K562 (cell line): ENCODE results near the gene VSIG4. TPM values are rescaled to one million over a fixed set of nuclear protein-coding genes. Genes with fewer than 3 reads are reported as not detected.

Experiments used
- BMI1 ChIP-seq: fragments of 150-350 bp; IDR thresholded peaks from 2 replicates; pipeline ENCODE4 v1.6.1; 2014; ENCODE audit warnings: low read length
- FOSL1 ChIP-seq: fragments of 200-800 bp; sonication (Bioruptor generic); conservative IDR thresholded peaks from 2 replicates; pipeline ENCODE4 v1.6.1; 2016; ENCODE audit warnings: missing genetic modification characterization, missing compliant biosample characterization
- GTF3C2 ChIP-seq: IDR thresholded peaks from 3 replicates; pipeline ENCODE4 v1.6.1; 2011; ENCODE audit warnings: borderline replicate concordance, mild to moderate bottlenecking, moderate library complexity; ENCODE audit not compliant: insufficient read length; ENCODE audit errors: extremely low read depth
- HSF4 ChIP-seq: fragments of 250-450 bp; sonication (Bioruptor Pico); IDR thresholded peaks from 2 replicates; pipeline ENCODE4 v2.1.2; 2022; ENCODE audit warnings: mild to moderate bottlenecking, moderate library complexity, borderline replicate concordance
- MCM2 ChIP-seq: fragments of 450-650 bp; IDR thresholded peaks from 2 replicates; pipeline ENCODE4 v1.6.1; 2017; ENCODE audit warnings: low read depth, mild to moderate bottlenecking
- MTA3 ChIP-seq: fragments of 450-650 bp; formaldehyde crosslinking; IDR thresholded peaks from 2 replicates; pipeline ENCODE4 v1.6.1; 2017; ENCODE audit warnings: mild to moderate bottlenecking, borderline replicate concordance
- NCOA1 ChIP-seq: fragments of 450-650 bp; IDR thresholded peaks from 2 replicates; pipeline ENCODE4 v1.6.1; 2016; ENCODE audit warnings: low read depth
- NCOA2 ChIP-seq, 2 experiments: fragments of 450-650 bp; IDR thresholded peaks; 2 replicates each; pipeline ENCODE4 v1.6.1; 2018; ENCODE audit warnings: mild to moderate bottlenecking in 2 of 2, moderate library complexity in 1 of 2; ENCODE audit not compliant: partially characterized antibody in 2 of 2
- NFATC3 ChIP-seq: fragments of 450-650 bp; IDR thresholded peaks from 2 replicates; pipeline ENCODE4 v1.6.1; 2017; ENCODE audit warnings: mild to moderate bottlenecking
- NRF1 ChIP-seq, 2 experiments: fragments of 450-650 bp; IDR thresholded peaks in 1 of 2; conservative IDR thresholded peaks in 1 of 2; 2 replicates each; pipeline ENCODE4 v1.6.1; 2014; ENCODE audit warnings: mild to moderate bottlenecking in 2 of 2
- RAD21 ChIP-seq, 2 experiments: fragments of 250-450 bp in 1 of 2; fragments of 450-650 bp in 1 of 2; sonication (Bioruptor Pico) in 1 of 2; formaldehyde crosslinking in 1 of 2; IDR thresholded peaks in 1 of 2; conservative IDR thresholded peaks in 1 of 2; 2 replicates each; pipeline versions ENCODE4 v1.4.0 to v1.8.0; 2020 to 2022; ENCODE audit warnings: mild to moderate bottlenecking in 2 of 2, moderate library complexity in 1 of 2
- SAFB2 ChIP-seq: fragments of 200-400 bp; formaldehyde crosslinking; IDR thresholded peaks from 2 replicates; pipeline ENCODE4 v1.6.1; 2018; ENCODE audit warnings: borderline replicate concordance, low read length, low read depth, moderate library complexity; ENCODE audit not compliant: severe bottlenecking
- XRCC5 ChIP-seq: fragments of 200-400 bp; formaldehyde crosslinking; IDR thresholded peaks from 2 replicates; pipeline ENCODE4 v1.6.1; 2017; ENCODE audit warnings: low read depth, mild to moderate bottlenecking, low read length
- polyA plus RNA-seq, 8 experiments: library from polyadenylated mRNA; depleted of rRNA in 4 of 8; stranded (reverse) in 5 of 8; unstranded in 3 of 8; fragments of >200 nt; fragmentation: Nextera tagmentation in 2 of 8; fragmentation: Illumina TruSeq in 1 of 8; extraction: Ambion mirVana in 2 of 8; extraction: Trizol in 1 of 8; gene quantifications; 2 replicates each; pipeline versions ENCODE4 v1.2.1 to v1.2.3, GENCODE V29; 2011 to 2014; ENCODE audit warnings: inconsistent platforms in 1 of 8, missing spikeins in 1 of 8
- total RNA-seq, 7 experiments: library from RNA; depleted of rRNA in 6 of 7; stranded (reverse); fragments of >200 nt in 6 of 7; fragmentation: Illumina TruSeq in 2 of 7; extraction: Trizol in 2 of 7; gene quantifications; 2 replicates each; pipeline versions ENCODE4 v1.2.1 to v1.2.3, GENCODE V29; 2011 to 2021; ENCODE audit warnings: low replicate concordance in 1 of 7
- TF ChIP-seq, protein P1 (sequence below): fragments of 450-650 bp; IDR thresholded peaks from 2 replicates; pipeline ENCODE4 v1.6.1; 2018; ENCODE audit warnings: mild to moderate bottlenecking, low read depth; ENCODE audit not compliant: partially characterized antibody
- TF ChIP-seq, protein P2 (sequence below): fragments of 250-450 bp; sonication (Bioruptor Pico); IDR thresholded peaks from 2 replicates; pipeline ENCODE4 v1.5.0; 2021
- TF ChIP-seq, protein P3 (sequence below): fragments of 450-650 bp; IDR thresholded peaks from 2 replicates; pipeline ENCODE4 v1.6.1; 2018; ENCODE audit not compliant: partially characterized antibody

Gene VSIG4
- total and polyA plus RNA-seq, 9 of the 15 experiments (the other 6 are each of a cell fraction or from before 2014, with no cell fraction given): 0.22 to 1.6 (median 0.46) TPM; not detected in 1

DNA sequence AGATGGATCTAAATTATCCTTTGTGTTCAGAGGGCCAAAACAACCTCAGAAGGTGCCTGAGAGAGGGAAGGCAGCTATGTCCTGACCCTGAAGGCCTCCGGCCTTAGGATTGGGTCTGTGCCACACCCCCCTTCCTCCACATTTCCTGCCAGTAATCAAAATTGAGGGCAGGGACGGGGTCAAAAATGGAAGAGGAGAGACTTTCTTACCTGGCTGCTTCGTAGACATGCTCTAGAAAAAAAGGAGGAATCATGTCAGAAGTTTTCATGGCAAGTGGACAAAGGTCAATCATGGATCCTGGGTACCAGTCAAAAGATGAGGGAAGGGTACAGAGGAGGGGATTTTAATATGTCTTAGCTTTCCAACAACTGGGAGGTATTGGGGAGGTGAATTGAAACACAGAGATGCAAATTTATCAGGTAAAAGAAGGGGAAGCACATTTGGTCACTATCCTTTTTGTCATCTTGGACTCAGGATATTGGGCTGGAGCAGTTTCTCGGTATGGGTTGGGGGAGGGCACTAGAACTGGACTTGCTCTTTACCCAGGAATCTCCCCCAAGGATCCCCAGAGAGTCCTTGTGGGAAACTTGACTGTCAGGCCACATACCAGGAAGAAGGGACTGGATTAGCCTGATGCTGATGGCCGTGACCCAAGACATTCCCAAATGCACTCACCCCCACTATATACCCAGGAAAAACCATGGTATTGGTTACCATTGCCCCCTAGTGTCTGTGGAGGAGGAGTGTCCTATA is 17.1 kb downstream of the VSIG4 start (continued):
- TF ChIP-seq, protein P1, sequence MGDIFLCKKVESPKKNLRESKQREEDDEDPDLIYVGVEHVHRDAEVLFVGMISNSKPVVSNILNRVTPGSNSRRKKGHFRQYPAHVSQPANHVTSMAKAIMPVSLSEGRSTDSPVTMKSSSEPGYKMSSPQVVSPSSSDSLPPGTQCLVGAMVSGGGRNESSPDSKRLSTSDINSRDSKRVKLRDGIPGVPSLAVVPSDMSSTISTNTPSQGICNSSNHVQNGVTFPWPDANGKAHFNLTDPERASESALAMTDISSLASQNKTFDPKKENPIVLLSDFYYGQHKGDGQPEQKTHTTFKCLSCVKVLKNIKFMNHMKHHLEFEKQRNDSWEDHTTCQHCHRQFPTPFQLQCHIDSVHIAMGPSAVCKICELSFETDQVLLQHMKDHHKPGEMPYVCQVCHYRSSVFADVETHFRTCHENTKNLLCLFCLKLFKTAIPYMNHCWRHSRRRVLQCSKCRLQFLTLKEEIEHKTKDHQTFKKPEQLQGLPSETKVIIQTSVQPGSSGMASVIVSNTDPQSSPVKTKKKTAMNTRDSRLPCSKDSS: no peak
- TF ChIP-seq BMI1 (no peak), GTF3C2 (no peak), MCM2 (no peak), RAD21 (CRISPR knock-in tag; conservative IDR thresholded peaks at IDR 0.05 in 1 of 2, IDR thresholded peaks at IDR 0.05 in 1 of 2) (peak; percentile 63 to 75), NCOA2 (IDR thresholded peaks at IDR 0.05; ENCODE audit: partially characterized antibody in 2 of 2) (no peak), SAFB2 (no peak), MTA3 (no peak), NRF1 (conservative IDR thresholded peaks at IDR 0.05 in 1 of 2, IDR thresholded peaks at IDR 0.05 in 1 of 2) (no peak), HSF4 (CRISPR knock-in tag) (no peak), NCOA1 (no peak), NFATC3 (0 out of 2 replicates have a peak, but pooled peaks have one; percentile 27), XRCC5 (no peak), FOSL1 (tag) (no peak)
- TF ChIP-seq, protein P2, sequence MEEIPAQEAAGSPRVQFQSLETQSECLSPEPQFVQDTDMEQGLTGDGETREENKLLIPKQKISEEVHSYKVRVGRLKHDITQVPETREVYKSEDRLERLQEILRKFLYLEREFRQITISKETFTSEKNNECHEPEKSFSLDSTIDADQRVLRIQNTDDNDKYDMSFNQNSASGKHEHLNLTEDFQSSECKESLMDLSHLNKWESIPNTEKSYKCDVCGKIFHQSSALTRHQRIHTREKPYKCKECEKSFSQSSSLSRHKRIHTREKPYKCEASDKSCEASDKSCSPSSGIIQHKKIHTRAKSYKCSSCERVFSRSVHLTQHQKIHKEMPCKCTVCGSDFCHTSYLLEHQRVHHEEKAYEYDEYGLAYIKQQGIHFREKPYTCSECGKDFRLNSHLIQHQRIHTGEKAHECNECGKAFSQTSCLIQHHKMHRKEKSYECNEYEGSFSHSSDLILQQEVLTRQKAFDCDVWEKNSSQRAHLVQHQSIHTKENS (CRISPR knock-in tag): no peak
- TF ChIP-seq, protein P3, sequence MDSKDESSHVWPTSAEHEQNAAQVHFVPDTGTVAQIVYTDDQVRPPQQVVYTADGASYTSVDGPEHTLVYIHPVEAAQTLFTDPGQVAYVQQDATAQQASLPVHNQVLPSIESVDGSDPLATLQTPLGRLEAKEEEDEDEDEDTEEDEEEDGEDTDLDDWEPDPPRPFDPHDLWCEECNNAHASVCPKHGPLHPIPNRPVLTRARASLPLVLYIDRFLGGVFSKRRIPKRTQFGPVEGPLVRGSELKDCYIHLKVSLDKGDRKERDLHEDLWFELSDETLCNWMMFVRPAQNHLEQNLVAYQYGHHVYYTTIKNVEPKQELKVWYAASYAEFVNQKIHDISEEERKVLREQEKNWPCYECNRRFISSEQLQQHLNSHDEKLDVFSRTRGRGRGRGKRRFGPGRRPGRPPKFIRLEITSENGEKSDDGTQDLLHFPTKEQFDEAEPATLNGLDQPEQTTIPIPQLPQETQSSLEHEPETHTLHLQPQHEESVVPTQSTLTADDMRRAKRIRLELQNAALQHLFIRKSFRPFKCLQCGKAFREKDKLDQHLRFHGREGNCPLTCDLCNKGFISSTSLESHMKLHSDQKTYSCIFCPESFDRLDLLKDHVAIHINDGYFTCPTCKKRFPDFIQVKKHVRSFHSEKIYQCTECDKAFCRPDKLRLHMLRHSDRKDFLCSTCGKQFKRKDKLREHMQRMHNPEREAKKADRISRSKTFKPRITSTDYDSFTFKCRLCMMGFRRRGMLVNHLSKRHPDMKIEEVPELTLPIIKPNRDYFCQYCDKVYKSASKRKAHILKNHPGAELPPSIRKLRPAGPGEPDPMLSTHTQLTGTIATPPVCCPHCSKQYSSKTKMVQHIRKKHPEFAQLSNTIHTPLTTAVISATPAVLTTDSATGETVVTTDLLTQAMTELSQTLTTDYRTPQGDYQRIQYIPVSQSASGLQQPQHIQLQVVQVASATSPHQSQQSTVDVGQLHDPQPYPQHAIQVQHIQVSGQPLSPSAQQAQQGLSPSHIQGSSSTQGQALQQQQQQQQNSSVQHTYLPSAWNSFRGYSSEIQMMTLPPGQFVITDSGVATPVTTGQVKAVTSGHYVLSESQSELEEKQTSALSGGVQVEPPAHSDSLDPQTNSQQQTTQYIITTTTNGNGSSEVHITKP: peak; percentile 37
